ENCODE measurements around the gene TRIM5.

- no peak for TF ChIP-seq EP300 (IDR thresholded peaks at IDR 0.05; ENCODE audit: borderline replicate concordance in 1 of 2, control insufficient read depth in 1 of 2, low read depth in 2 of 2, low read length in 2 of 2)
- TF ChIP-seq CHD1 (IDR thresholded peaks at IDR 0.05; ENCODE audit: low read depth, low read length) = no peak
- no peak for TF ChIP-seq RELA (IDR thresholded peaks at IDR 0.05; ENCODE audit: borderline replicate concordance, partially characterized antibody)
- no peak for TF ChIP-seq REST (IDR thresholded peaks at IDR 0.05; ENCODE audit: low read depth, low read length)
- no peak for TF ChIP-seq CBX5 (IDR thresholded peaks at IDR 0.05; ENCODE audit: low read depth)
- no peak for TF ChIP-seq CTCF (IDR thresholded peaks at IDR 0.05 in 2 of 3, conservative IDR thresholded peaks at IDR 0.05 in 1 of 3; ENCODE audit: control insufficient read depth in 2 of 3, extremely low read depth in 1 of 3, insufficient read depth in 1 of 3, low read depth in 3 of 3, low read length in 3 of 3)
- no peak for TF ChIP-seq ZBTB4 (CRISPR knock-in tag; IDR thresholded peaks at IDR 0.05)
- no peak for TF ChIP-seq ZBTB11 (CRISPR knock-in tag; IDR thresholded peaks at IDR 0.05)
Observed at GRCh38 chr11:5663511-5663910, 21.4 kb downstream of the TRIM5 start.
